HAP-1 (cell line): ENCODE results near the gene ALOX15B.

Source experiments
- DNase-seq, 2 experiments: peaks; one replicate each; pipeline ENCODE4 v3.0.0-alpha.2; 2016 to 2020; ENCODE audit warnings: low spot score in 2 of 2
- H3K27me3 ChIP-seq: fragments of 250-450 bp; sonication (Bioruptor Pico); 2 replicates; pipeline ENCODE4 v1.5.1; 2020; ENCODE audit warnings: low read depth, mild to moderate bottlenecking, moderate library complexity
- H3K36me3 ChIP-seq: fragments of 250-450 bp; sonication (Bioruptor Pico); replicated peaks from 2 replicates; pipeline ENCODE4 v1.5.1; 2020; ENCODE audit warnings: mild to moderate bottlenecking
- H3K4me1 ChIP-seq: fragments of 250-450 bp; sonication (Bioruptor Pico); 2 replicates; pipeline ENCODE4 v1.5.1; 2020; ENCODE audit warnings: mild to moderate bottlenecking
- H3K4me3 ChIP-seq: fragments of 250-450 bp; sonication (Bioruptor Pico); 2 replicates; pipeline ENCODE4 v1.5.1; 2020; ENCODE audit warnings: mild to moderate bottlenecking, moderate library complexity
- H3K9me3 ChIP-seq: fragments of 250-450 bp; sonication (Bioruptor Pico); 2 replicates; pipeline ENCODE4 v1.5.1; 2020; ENCODE audit warnings: mild to moderate bottlenecking, moderate library complexity
- in situ Hi-C: fragments of 300-500 bp; cut with MboI; formaldehyde crosslinking; loops from 3 replicates; pipeline ENCODE4 v1.14.3; 2020; ENCODE audit warnings: low sequenced_read_pairs, inconsistent platforms, mixed read lengths

Gene ALOX15B, protein sequence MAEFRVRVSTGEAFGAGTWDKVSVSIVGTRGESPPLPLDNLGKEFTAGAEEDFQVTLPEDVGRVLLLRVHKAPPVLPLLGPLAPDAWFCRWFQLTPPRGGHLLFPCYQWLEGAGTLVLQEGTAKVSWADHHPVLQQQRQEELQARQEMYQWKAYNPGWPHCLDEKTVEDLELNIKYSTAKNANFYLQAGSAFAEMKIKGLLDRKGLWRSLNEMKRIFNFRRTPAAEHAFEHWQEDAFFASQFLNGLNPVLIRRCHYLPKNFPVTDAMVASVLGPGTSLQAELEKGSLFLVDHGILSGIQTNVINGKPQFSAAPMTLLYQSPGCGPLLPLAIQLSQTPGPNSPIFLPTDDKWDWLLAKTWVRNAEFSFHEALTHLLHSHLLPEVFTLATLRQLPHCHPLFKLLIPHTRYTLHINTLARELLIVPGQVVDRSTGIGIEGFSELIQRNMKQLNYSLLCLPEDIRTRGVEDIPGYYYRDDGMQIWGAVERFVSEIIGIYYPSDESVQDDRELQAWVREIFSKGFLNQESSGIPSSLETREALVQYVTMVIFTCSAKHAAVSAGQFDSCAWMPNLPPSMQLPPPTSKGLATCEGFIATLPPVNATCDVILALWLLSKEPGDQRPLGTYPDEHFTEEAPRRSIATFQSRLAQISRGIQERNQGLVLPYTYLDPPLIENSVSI

GRCh38 chr17:8038954-8039610, at the start of gene ALOX15B:
TSS of gene ALOX15B (plus strand) at chr17:8039059. CDS start at chr17:8039156, 97 bp downstream.
- H3K4me3 ChIP-seq = no peak within 1 kb of the TSS
- no peaks in the 10 kb centered on the region for H3K9me3 ChIP-seq
- no peaks in the 10 kb centered on the region for H3K27me3 ChIP-seq
- H3K4me1 ChIP-seq = no peaks in the 10 kb centered on the region
- in situ Hi-C loops = no loop called here
- no peaks in the 10 kb centered on the region for H3K36me3 ChIP-seq
- DNase-seq = no peak

GRCh38 chr17:7989781-7990655, 48.8 kb upstream of the ALOX15B start:
- in situ Hi-C loops = loop anchor here (5.0 to 10.0 kb wide), 2 partner anchors 58 to 75 kb away; partner anchors contain the start of genes CNTROB, RNF227 and TRAPPC1
- Histone ChIP-seq H3K4me1 (peaks cover 16% of the 10 kb centered on the region), H3K36me3 (no peaks in the 10 kb centered on the region), H3K9me3 (no peaks in the 10 kb centered on the region), H3K27me3 (no peaks in the 10 kb centered on the region), H3K4me3 (peak overlapping the region; percentile 38)
- peak; percentile 68 to 95 for DNase-seq

- in situ Hi-C loops = no loop called here
- no peak for DNase-seq
- H3K36me3 ChIP-seq = no peaks in the 10 kb centered on the region
- H3K9me3 ChIP-seq = no peaks in the 10 kb centered on the region
- peaks cover 8% of the 10 kb centered on the region for H3K4me1 ChIP-seq
- H3K27me3 ChIP-seq = no peaks in the 10 kb centered on the region
- no peak overlapping the region for H3K4me3 ChIP-seq
These were observed 46.3 kb upstream of the ALOX15B start for GRCh38 chr17:7992516-7992915.

GRCh38 chr17:7992924-7993323, 45.9 kb upstream of the ALOX15B start:
- Histone ChIP-seq H3K27me3 (no peaks in the 10 kb centered on the region), H3K36me3 (no peaks in the 10 kb centered on the region), H3K9me3 (no peaks in the 10 kb centered on the region), H3K4me1 (peaks cover 5% of the 10 kb centered on the region; the same call in 1 of the 2 replicates), H3K4me3 (no peak overlapping the region)
- no peak for DNase-seq
- in situ Hi-C loops = no loop called here

- no peaks in the 10 kb centered on the region for H3K9me3 ChIP-seq
- no peaks in the 10 kb centered on the region for H3K36me3 ChIP-seq
- no peak overlapping the region for H3K4me3 ChIP-seq
- in situ Hi-C loops = no loop called here
- no peaks in the 10 kb centered on the region for H3K27me3 ChIP-seq
- peaks cover 5% of the 10 kb centered on the region; the same call in 1 of the 2 replicates for H3K4me1 ChIP-seq
- no peak for DNase-seq
These were observed 44.8 kb upstream of the ALOX15B start for GRCh38 chr17:7993972-7994589.

- DNase-seq = no peak
- Histone ChIP-seq H3K27me3 (no peaks in the 10 kb centered on the region), H3K4me3 (no peak overlapping the region), H3K9me3 (no peaks in the 10 kb centered on the region), H3K36me3 (no peaks in the 10 kb centered on the region), H3K4me1 (no peaks in the 10 kb centered on the region)
- in situ Hi-C loops = no loop called here
These were observed 43.1 kb upstream of the ALOX15B start for GRCh38 chr17:7995724-7996123.

DNA sequence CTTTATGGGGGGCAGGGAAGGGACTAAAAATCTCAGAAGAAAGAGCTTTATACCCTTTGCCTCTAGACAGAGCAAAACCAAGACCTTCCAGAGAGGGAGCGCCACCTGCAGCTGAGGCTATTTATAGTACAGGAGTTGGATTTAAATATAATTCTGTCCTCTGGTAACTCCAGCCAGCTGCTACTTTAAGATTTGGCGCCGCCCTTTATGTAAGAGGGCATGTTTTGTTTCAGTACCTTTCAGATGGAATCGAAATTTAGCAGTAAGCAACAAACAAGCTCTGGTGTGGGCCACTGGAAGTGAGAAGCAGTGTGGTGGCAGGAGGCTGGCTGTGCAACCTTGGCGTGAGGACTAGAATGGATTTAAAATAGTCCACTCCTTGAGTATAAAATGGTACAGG, 41.7 kb upstream of the ALOX15B start:
- H3K9me3 ChIP-seq = no peaks in the 10 kb centered on the region
- no peak overlapping the region for H3K4me3 ChIP-seq
- H3K4me1 ChIP-seq = no peaks in the 10 kb centered on the region
- H3K36me3 ChIP-seq = no peaks in the 10 kb centered on the region
- no peaks in the 10 kb centered on the region for H3K27me3 ChIP-seq
- in situ Hi-C loops = no loop called here
- peak; percentile 70 to 74 for DNase-seq

GRCh38 chr17:8001976-8002720, 36.7 kb upstream of the ALOX15B start, which contains the start of gene GUCY2D:
TSS of gene GUCY2D (plus strand) at chr17:8002615. CDS start at chr17:8003048, 433 bp downstream.
- no peak for DNase-seq
- Histone ChIP-seq H3K27me3 (no peaks in the 10 kb centered on the region), H3K36me3 (no peaks in the 10 kb centered on the region), H3K4me3 (no peak within 1 kb of the TSS), H3K4me1 (no peaks in the 10 kb centered on the region), H3K9me3 (no peaks in the 10 kb centered on the region)
- in situ Hi-C loops = no loop called here

DNA sequence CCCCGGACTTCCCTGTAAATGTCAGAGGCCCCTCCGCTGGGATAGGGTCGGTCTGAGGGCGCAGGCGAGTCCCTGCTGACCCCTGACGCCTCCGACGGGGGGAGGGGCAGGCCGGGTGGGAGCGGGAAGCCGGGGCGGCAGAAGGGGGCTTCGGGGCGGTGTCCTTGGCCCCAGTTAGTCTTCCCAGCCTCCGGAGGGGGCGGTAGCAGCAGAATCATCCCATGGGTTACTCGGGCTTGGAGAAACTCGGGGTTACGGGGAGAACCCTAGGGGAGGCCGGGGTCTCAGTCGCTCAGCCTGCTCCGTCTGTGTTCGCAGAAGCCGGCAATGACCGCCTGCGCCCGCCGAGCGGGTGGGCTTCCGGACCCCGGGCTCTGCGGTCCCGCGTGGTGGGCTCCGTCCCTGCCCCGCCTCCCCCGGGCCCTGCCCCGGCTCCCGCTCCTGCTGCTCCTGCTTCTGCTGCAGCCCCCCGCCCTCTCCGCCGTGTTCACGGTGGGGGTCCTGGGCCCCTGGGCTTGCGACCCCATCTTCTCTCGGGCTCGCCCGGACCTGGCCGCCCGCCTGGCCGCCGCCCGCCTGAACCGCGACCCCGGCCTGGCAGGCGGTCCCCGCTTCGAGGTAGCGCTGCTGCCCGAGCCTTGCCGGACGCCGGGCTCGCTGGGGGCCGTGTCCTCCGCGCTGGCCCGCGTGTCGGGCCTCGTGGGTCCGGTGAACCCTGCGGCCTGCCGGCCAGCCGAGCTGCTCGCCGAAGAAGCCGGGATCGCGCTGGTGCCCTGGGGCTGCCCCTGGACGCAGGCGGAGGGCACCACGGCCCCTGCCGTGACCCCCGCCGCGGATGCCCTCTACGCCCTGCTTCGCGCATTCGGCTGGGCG, 35.9 kb upstream of the ALOX15B start:
- H3K27me3 ChIP-seq = no peaks in the 10 kb centered on the region
- no peaks in the 10 kb centered on the region for H3K9me3 ChIP-seq
- in situ Hi-C loops = no loop called here
- no peaks in the 10 kb centered on the region for H3K4me1 ChIP-seq
- H3K4me3 ChIP-seq = no peak overlapping the region
- no peak for DNase-seq
- H3K36me3 ChIP-seq = no peaks in the 10 kb centered on the region

DNA sequence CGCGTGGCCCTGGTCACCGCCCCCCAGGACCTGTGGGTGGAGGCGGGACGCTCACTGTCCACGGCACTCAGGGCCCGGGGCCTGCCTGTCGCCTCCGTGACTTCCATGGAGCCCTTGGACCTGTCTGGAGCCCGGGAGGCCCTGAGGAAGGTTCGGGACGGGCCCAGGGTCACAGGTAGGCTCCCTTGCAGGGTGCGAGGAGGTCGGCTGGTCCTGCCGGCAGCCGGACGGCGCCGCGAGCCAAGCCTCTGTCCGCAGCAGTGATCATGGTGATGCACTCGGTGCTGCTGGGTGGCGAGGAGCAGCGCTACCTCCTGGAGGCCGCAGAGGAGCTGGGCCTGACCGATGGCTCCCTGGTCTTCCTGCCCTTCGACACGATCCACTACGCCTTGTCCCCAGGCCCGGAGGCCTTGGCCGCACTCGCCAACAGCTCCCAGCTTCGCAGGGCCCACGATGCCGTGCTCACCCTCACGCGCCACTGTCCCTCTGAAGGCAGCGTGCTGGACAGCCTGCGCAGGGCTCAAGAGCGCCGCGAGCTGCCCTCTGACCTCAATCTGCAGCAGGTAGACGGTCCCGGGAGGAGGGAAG, 35.2 kb upstream of the ALOX15B start:
- DNase-seq = no peak
- Histone ChIP-seq H3K9me3 (no peaks in the 10 kb centered on the region), H3K4me3 (no peak overlapping the region), H3K27me3 (no peaks in the 10 kb centered on the region), H3K4me1 (no peaks in the 10 kb centered on the region), H3K36me3 (no peaks in the 10 kb centered on the region)
- in situ Hi-C loops = no loop called here

GRCh38 chr17:8004899-8005298, 34.0 kb upstream of the ALOX15B start:
- Histone ChIP-seq H3K9me3 (no peaks in the 10 kb centered on the region), H3K27me3 (no peaks in the 10 kb centered on the region), H3K4me3 (no peak overlapping the region), H3K36me3 (no peaks in the 10 kb centered on the region), H3K4me1 (no peaks in the 10 kb centered on the region)
- no peak for DNase-seq
- in situ Hi-C loops = no loop called here
